Stimulated activated CD4-positive, alpha-beta T cell treated with anti-CD3 and anti-CD28 coated beads, Interleukin-12 subunit alpha, Interleukin-12 subunit beta, amount 100 ng/mL, for 48 hours (primary cell): ENCODE measurements around the gene WDR70.
"Not testable (repeated sequence)": the region's sequence is repeated elsewhere in the genome, so short reads cannot be mapped to it uniquely, and the experiment has no call there.

ENCODE experiments used
- DNase-seq, 3 donors: peaks; one replicate each; pipeline ENCODE4 v3.0.0-alpha.2; 2020; ENCODE audit warnings: low read depth in 2 of 3, low spot score in 1 of 3

Gene WDR70

DNA sequence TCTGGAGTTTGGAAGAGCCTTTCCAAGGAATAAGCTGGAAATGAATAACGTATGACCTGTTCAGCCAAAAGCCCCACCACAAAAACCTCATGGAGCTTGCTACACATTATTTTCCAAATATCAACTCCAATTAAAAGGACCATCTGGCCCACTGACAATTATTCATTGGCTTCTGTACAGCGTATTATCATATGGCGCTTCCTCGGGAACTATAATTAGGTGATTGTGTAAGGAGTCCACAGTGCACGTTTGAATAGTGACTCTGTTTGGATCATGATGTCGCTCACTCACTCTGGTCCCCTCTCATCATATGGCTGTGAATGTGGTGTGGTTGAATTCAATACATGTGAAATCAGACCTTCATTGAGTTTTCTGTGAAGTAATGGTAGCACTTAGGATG, 408.6 kb downstream of the WDR70 start:
- DNase-seq, result no peak

- DNase-seq, result no peak
Measured at GRCh38 chr5:37789991-37790390, 410.9 kb downstream of the WDR70 start.

GRCh38 chr5:37791321-37791720, 412.2 kb downstream of the WDR70 start:
- no peak for DNase-seq

GRCh38 chr5:37792975-37793631, 414.0 kb downstream of the WDR70 start:
- DNase-seq, result no peak

GRCh38 chr5:37795292-37795691, 416.2 kb downstream of the WDR70 start:
- DNase-seq, result not testable (repeated sequence)

DNA sequence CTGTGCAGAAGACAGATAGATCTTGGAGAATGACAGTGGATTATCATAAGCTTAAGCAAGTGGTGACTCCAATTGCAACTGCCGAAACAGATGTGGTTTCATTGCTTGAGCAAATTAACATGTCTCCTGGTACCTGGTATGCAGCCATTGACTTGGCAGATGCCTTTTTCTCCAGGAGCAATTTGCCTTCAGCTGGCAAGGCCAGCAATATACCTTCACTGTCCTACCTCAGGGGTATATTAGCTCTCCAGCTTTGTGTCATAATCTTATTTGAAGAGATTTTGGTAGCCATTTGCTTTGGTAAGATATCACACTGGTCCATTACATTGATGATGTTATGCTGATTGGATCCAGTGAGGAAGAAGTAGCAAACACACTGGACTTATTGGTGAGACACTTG, 417.3 kb downstream of the WDR70 start:
- not testable (repeated sequence) for DNase-seq

DNA sequence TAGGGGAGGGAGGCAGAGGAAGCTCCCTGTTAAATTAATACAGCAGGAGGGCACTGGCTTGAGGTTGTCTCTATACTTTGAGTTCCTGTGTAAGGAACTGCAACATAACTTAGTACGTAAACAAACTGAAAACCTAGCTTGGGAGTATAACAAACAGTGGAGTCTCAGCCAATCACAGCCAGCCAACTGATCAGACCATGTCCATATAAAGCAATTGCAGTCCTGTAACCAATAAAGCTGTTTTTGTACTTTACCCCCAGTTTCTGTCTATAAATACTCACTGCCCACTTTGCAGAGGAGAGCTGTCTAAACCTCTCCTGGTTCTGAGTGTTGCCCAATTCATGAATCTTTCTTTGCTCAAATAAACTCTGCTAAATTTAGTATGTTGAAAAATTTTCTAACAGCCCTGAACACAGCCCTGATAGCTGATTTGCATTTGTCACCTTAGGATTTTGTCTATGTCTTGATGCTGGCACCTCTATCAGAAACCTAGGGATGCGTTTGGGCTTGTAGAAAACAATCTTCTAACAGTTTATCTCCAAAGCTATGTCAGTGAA, 420.8 kb downstream of the WDR70 start:
- DNase-seq, result no peak

DNA sequence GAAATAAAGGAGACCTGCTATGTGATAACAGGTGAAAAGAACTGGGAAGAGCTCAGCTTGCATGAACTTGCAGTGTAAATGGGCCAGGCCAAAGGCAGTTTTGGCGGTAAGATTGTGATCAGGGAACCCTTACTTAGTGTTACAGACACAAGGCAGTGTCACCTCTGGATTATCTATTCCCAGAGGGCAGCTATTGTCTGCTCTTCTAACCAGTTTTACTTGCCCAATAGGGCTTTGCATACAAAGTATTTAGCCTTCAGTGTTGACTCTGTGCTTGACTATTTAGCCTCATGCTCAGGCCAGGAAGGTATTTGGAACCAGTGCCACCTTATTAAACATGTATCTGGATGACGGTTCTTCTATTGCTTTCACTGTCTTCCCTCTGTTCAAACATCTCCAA, 422.4 kb downstream of the WDR70 start:
- DNase-seq, result no peak
